ENCODE results near the gene TCTN3.

TCTN3 gene

GRCh38 chr10:95650232-95650631, 43.5 kb downstream of the TCTN3 start:
- no peak for TF ChIP-seq CTCF (IDR thresholded peaks at IDR 0.05)
- no peak overlapping the region for H3K4me2 ChIP-seq (ENCODE audit: low read length)
- H3K4me3 ChIP-seq (ENCODE audit: low read depth, low read length): no peak overlapping the region
- no peaks in the 10 kb centered on the region for H3K9me3 ChIP-seq (ENCODE audit: control insufficient read depth, low read length)
- no peak overlapping the region for H3K9ac ChIP-seq
- no peaks in the 10 kb centered on the region for H3K36me3 ChIP-seq (ENCODE audit: control insufficient read depth, insufficient read depth, low read length)
- H3K79me2 ChIP-seq: peaks cover 3% of the 10 kb centered on the region
- H3K27ac ChIP-seq: no peak overlapping the region
- H3K27me3 ChIP-seq (ENCODE audit: control insufficient read depth, insufficient read depth, low read length): no peaks in the 10 kb centered on the region
- no peaks in the 10 kb centered on the region for H3K4me1 ChIP-seq
- H2AFZ ChIP-seq: no peak overlapping the region

GRCh38 chr10:95648138-95648537, 45.6 kb downstream of the TCTN3 start:
- Histone ChIP-seq H3K79me2 (peaks cover 3% of the 10 kb centered on the region), H3K4me2 (ENCODE audit: low read length) (no peak overlapping the region), H3K4me3 (ENCODE audit: low read depth, low read length) (no peak overlapping the region), H3K36me3 (ENCODE audit: control insufficient read depth, insufficient read depth, low read length) (no peaks in the 10 kb centered on the region), H3K9me3 (ENCODE audit: control insufficient read depth, low read length) (no peaks in the 10 kb centered on the region), H3K27ac (no peak overlapping the region), H3K4me1 (no peaks in the 10 kb centered on the region), H3K9ac (no peak overlapping the region), H2AFZ (no peak overlapping the region), H3K27me3 (ENCODE audit: control insufficient read depth, insufficient read depth, low read length) (no peaks in the 10 kb centered on the region)
- TF ChIP-seq CTCF (IDR thresholded peaks at IDR 0.05): no peak

GRCh38 chr10:95646160-95646559, 47.6 kb downstream of the TCTN3 start:
- no peaks in the 10 kb centered on the region for H3K4me1 ChIP-seq
- no peak for TF ChIP-seq CTCF (IDR thresholded peaks at IDR 0.05)
- H3K4me3 ChIP-seq (ENCODE audit: low read depth, low read length): no peak overlapping the region
- no peaks in the 10 kb centered on the region for H3K27me3 ChIP-seq (ENCODE audit: control insufficient read depth, insufficient read depth, low read length)
- no peaks in the 10 kb centered on the region for H3K36me3 ChIP-seq (ENCODE audit: control insufficient read depth, insufficient read depth, low read length)
- no peaks in the 10 kb centered on the region for H3K9me3 ChIP-seq (ENCODE audit: control insufficient read depth, low read length)
- H2AFZ ChIP-seq: no peak overlapping the region
- H3K79me2 ChIP-seq: peaks cover 3% of the 10 kb centered on the region
- H3K27ac ChIP-seq: no peak overlapping the region
- H3K9ac ChIP-seq: no peak overlapping the region
- H3K4me2 ChIP-seq (ENCODE audit: low read length): no peak overlapping the region

- TF ChIP-seq CTCF (IDR thresholded peaks at IDR 0.05): no peak
- no peaks in the 10 kb centered on the region for H3K4me1 ChIP-seq
- H2AFZ ChIP-seq: no peak overlapping the region
- H3K9me3 ChIP-seq (ENCODE audit: control insufficient read depth, low read length): no peaks in the 10 kb centered on the region
- no peak overlapping the region for H3K27ac ChIP-seq
- H3K36me3 ChIP-seq (ENCODE audit: control insufficient read depth, insufficient read depth, low read length): no peaks in the 10 kb centered on the region
- H3K4me2 ChIP-seq (ENCODE audit: low read length): no peak overlapping the region
- H3K79me2 ChIP-seq: peaks cover 3% of the 10 kb centered on the region
- no peaks in the 10 kb centered on the region for H3K27me3 ChIP-seq (ENCODE audit: control insufficient read depth, insufficient read depth, low read length)
- H3K9ac ChIP-seq: no peak overlapping the region
- no peak overlapping the region for H3K4me3 ChIP-seq (ENCODE audit: low read depth, low read length)
Observed at GRCh38 chr10:95644901-95645300, 48.8 kb downstream of the TCTN3 start.

GRCh38 chr10:95640891-95641315, 52.8 kb downstream of the TCTN3 start:
- H2AFZ ChIP-seq: no peak overlapping the region
- H3K4me2 ChIP-seq (ENCODE audit: low read length): no peak overlapping the region
- H3K36me3 ChIP-seq (ENCODE audit: control insufficient read depth, insufficient read depth, low read length): no peaks in the 10 kb centered on the region
- H3K79me2 ChIP-seq: peaks cover under 1% of the 10 kb centered on the region
- no peak overlapping the region for H3K4me3 ChIP-seq (ENCODE audit: low read depth, low read length)
- TF ChIP-seq CTCF (IDR thresholded peaks at IDR 0.05): no peak
- no peaks in the 10 kb centered on the region for H3K9me3 ChIP-seq (ENCODE audit: control insufficient read depth, low read length)
- no peak overlapping the region for H3K27ac ChIP-seq
- no peaks in the 10 kb centered on the region for H3K4me1 ChIP-seq
- no peak overlapping the region for H3K9ac ChIP-seq
- H3K27me3 ChIP-seq (ENCODE audit: control insufficient read depth, insufficient read depth, low read length): no peaks in the 10 kb centered on the region

Data from parathyroid adenoma (tissue), 2 donors.